HCT116 (cell line): ENCODE data around the gene ARHGEF35. TPM values are rescaled to one million over a fixed set of nuclear protein-coding genes. Genes with fewer than 3 reads are reported as not detected.

ENCODE experiments used
- ATAC-seq: fragments of 200-7000 bp; cut with Tn5 transposase; 2 replicates; pipeline ENCODE4 v1.9.1; 2020; ENCODE audit warnings: mild to moderate bottlenecking, moderate library complexity
- BruUV-seq: library from RNA; stranded (reverse); fragments of 400-500 nt; replicated peaks from 2 replicates; lab custom pipeline; 2021; lab: Mats Ljungman, UMichigan
- CTCF ChIA-PET: fragments of 300-600 bp; sonication (Branson Sonifier 250); formaldehyde crosslinking; loops from one replicate; lab custom pipeline; 2021; ENCODE audit warnings: antibody characterized with exemption; lab: Charles Lee
- POLR2A ChIA-PET: fragments of 300-600, 350-600 bp; sonication (Branson Sonifier 250); formaldehyde crosslinking; loops from one replicate; lab custom pipeline; 2021; ENCODE audit warnings: antibody characterized with exemption; lab: Charles Lee
- RAD21 ChIA-PET, 2 experiments: fragments of 300-600 bp; sonication (Branson Sonifier 250); formaldehyde crosslinking; loops; one replicate each; lab custom pipeline; 2023; ENCODE audit warnings: low total read pairs in 2 of 2; ENCODE audit not compliant: uncharacterized antibody in 2 of 2, unreplicated experiment in 2 of 2, low non-redundant PET in 1 of 2; lab: Charles Lee
- DNase-seq: peaks from one replicate; pipeline ENCODE4 v3.0.0-alpha.2; 2010; ENCODE audit warnings: low read depth, low spot score
- H2AFZ ChIP-seq: fragments of 200-600 bp; shearing (Covaris generic), sonication (generic); 2 replicates; pipeline ENCODE4 v1.6.1; 2017; ENCODE audit warnings: low read depth, mixed run types, mixed read lengths, antibody characterized with exemption, low read length; ENCODE audit not compliant: poor library complexity, severe bottlenecking
- H3K27ac ChIP-seq: 2 replicates; pipeline ENCODE4 v1.5.1; 2012; ENCODE audit warnings: low read depth, low read length
- H3K27me3 ChIP-seq: fragments of 200-600 bp; sonication (generic); 2 replicates; pipeline ENCODE4 v1.6.1; 2016; ENCODE audit warnings: mixed run types, low read length, mixed read lengths; ENCODE audit not compliant: insufficient read depth
- H3K36me3 ChIP-seq, 2 experiments: fragments of 200-500 bp in 1 of 2; fragments of 200-600 bp in 1 of 2; sonication (Bioruptor generic) in 1 of 2; sonication (generic) in 1 of 2; 2 replicates each; pipeline versions ENCODE4 v1.5.1 to v1.6.1; 2014 to 2016; ENCODE audit warnings: low read length in 2 of 2, inconsistent platforms in 1 of 2, mixed read lengths in 1 of 2, mixed run types in 1 of 2; ENCODE audit not compliant: insufficient read depth in 2 of 2, control insufficient read depth in 1 of 2
- H3K4me1 ChIP-seq, 2 experiments: fragments of 200-600 bp in 1 of 2; sonication (generic) in 1 of 2; 2 replicates each; pipeline versions ENCODE4 v1.5.1 to v1.6.1; 2012 to 2017; ENCODE audit warnings: low read length in 2 of 2, inconsistent platforms in 1 of 2, mild to moderate bottlenecking in 1 of 2, mixed read lengths in 1 of 2, mixed run types in 1 of 2, moderate library complexity in 1 of 2; ENCODE audit not compliant: insufficient read depth in 2 of 2, control insufficient read depth in 1 of 2
- H3K4me2 ChIP-seq: fragments of 200-600 bp; sonication (generic); 2 replicates; pipeline ENCODE4 v1.6.1; 2017; ENCODE audit warnings: mixed run types, low read length, mixed read lengths
- H3K4me3 ChIP-seq, 2 experiments: fragments of 200-600 bp in 1 of 2; sonication (generic) in 1 of 2; replicated peaks in 1 of 2; 2 replicates each; pipeline ENCODE4 v1.5.1; 2011 to 2016; ENCODE audit warnings: low read length in 2 of 2, control low read depth in 1 of 2, low read depth in 1 of 2, mild to moderate bottlenecking in 1 of 2, mixed read lengths in 1 of 2, mixed run types in 1 of 2
- H3K79me2 ChIP-seq: fragments of 200-600 bp; sonication (generic); 2 replicates; pipeline ENCODE4 v1.6.1; 2017; ENCODE audit warnings: mild to moderate bottlenecking, mixed run types, low read length, moderate library complexity, mixed read lengths; ENCODE audit not compliant: insufficient read depth
- H3K9ac ChIP-seq: fragments of 200-600 bp; sonication (generic); 2 replicates; pipeline ENCODE4 v1.6.1; 2016; ENCODE audit warnings: low read length, mixed read lengths
- H3K9me2 ChIP-seq: fragments of 200-600 bp; sonication (generic), shearing (Covaris generic); 2 replicates; pipeline ENCODE4 v1.6.1; 2017; ENCODE audit warnings: mixed run types, mild to moderate bottlenecking, moderate library complexity; ENCODE audit not compliant: insufficient read depth
- H3K9me3 ChIP-seq, 2 experiments: fragments of 200-500 bp in 1 of 2; fragments of 200-600 bp in 1 of 2; sonication (Bioruptor generic) in 1 of 2; sonication (generic) in 1 of 2; 2 replicates each; pipeline ENCODE4 v1.6.1; 2014 to 2017; ENCODE audit warnings: low read length in 2 of 2, mixed read lengths in 2 of 2, inconsistent platforms in 1 of 2, low read depth in 1 of 2, mild to moderate bottlenecking in 1 of 2, mixed run types in 1 of 2, moderate library complexity in 1 of 2; ENCODE audit not compliant: control insufficient read depth in 1 of 2, insufficient read depth in 1 of 2
- H4K20me1 ChIP-seq: fragments of 200-600 bp; sonication (generic), shearing (Covaris generic); 2 replicates; pipeline ENCODE4 v1.6.1; 2017; ENCODE audit warnings: mixed run types, mild to moderate bottlenecking, moderate library complexity; ENCODE audit not compliant: insufficient read depth
- CEBPB ChIP-seq: IDR thresholded peaks from 2 replicates; pipeline ENCODE4 v1.6.1; 2012; ENCODE audit warnings: low read depth
- EGR1 ChIP-seq: IDR thresholded peaks from 2 replicates; pipeline ENCODE4 v1.6.1; 2012; ENCODE audit warnings: low read depth
- ELF1 ChIP-seq: IDR thresholded peaks from 2 replicates; pipeline ENCODE4 v1.6.1; 2012; ENCODE audit warnings: low read depth, borderline replicate concordance
- EZH2 ChIP-seq: fragments of 200-600 bp; sonication (generic); IDR thresholded peaks from 2 replicates; pipeline ENCODE4 v1.6.1; 2017; ENCODE audit warnings: antibody characterized with exemption, mixed run types
- EZH2phosphoT487 ChIP-seq: fragments of 200-600 bp; IDR thresholded peaks from 2 replicates; pipeline ENCODE4 v1.6.1; 2018; ENCODE audit warnings: antibody characterized with exemption, borderline replicate concordance
- FOSL1 ChIP-seq: IDR thresholded peaks from 2 replicates; pipeline ENCODE4 v1.6.1; 2012; ENCODE audit warnings: low read depth
- JUND ChIP-seq: IDR thresholded peaks from 2 replicates; pipeline ENCODE4 v1.6.1; 2012
- POLR2A ChIP-seq: IDR thresholded peaks from 2 replicates; pipeline ENCODE4 v1.7.0; 2011; ENCODE audit warnings: borderline replicate concordance; ENCODE audit not compliant: insufficient read depth, insufficient read length; ENCODE audit errors: extremely low read depth
- RAD21 ChIP-seq: IDR thresholded peaks from 2 replicates; pipeline ENCODE4 v1.6.1; 2012; ENCODE audit warnings: low read depth, mild to moderate bottlenecking
- REST ChIP-seq: IDR thresholded peaks from 2 replicates; pipeline ENCODE4 v1.6.1; 2012; ENCODE audit warnings: low read depth
- SIN3A ChIP-seq: IDR thresholded peaks from 2 replicates; pipeline ENCODE4 v1.6.1; 2012; ENCODE audit warnings: low read depth
- SP1 ChIP-seq: IDR thresholded peaks from 2 replicates; pipeline ENCODE4 v1.6.1; 2012; ENCODE audit warnings: low read depth
- TCF7L2 ChIP-seq: IDR thresholded peaks from 2 replicates; pipeline ENCODE4 v1.7.0; 2011; ENCODE audit warnings: borderline replicate concordance, inconsistent platforms; ENCODE audit not compliant: insufficient read depth, insufficient read length; ENCODE audit errors: extremely low read depth
- YY1 ChIP-seq: IDR thresholded peaks from 2 replicates; pipeline ENCODE4 v1.6.1; 2011; ENCODE audit warnings: low read length, low read depth, moderate library complexity, mild to moderate bottlenecking; ENCODE audit not compliant: insufficient replicate concordance; ENCODE audit errors: extremely low read depth
- ZFX ChIP-seq: fragments of 450-650 bp; IDR thresholded peaks from 2 replicates; pipeline ENCODE4 v1.6.1; 2017
- ZNF274 ChIP-seq: fragments of 200-500 bp; sonication (Bioruptor generic); IDR thresholded peaks from 2 replicates; pipeline ENCODE4 v1.6.1; 2014; ENCODE audit warnings: mild to moderate bottlenecking, low read depth, low read length, inconsistent platforms
- intact Hi-C: fragments of 100-400 bp; cut with micrococcal nuclease; formaldehyde crosslinking; loops from 2 replicates; pipeline ENCODE4 v1.10.0; 2022
- total RNA-seq: library from RNA; stranded (reverse); gene quantifications from one replicate; pipeline ENCODE4 v1.2.1, GENCODE V29; 2021; ENCODE audit not compliant: unreplicated experiment

The ARHGEF35 gene
- total RNA-seq, 1 experiment from 2014 or later = 17.4 TPM

GRCh38 chr7:144144426-144144825, 51.2 kb downstream of the ARHGEF35 start:
- TF ChIP-seq ZFX = no peak
- no peak for TF ChIP-seq FOSL1
- no peak for TF ChIP-seq YY1
- TF ChIP-seq JUND = no peak
- no peak for TF ChIP-seq SP1
- TF ChIP-seq CEBPB = no peak
- no peak for TF ChIP-seq REST
- no peak for TF ChIP-seq EZH2phosphoT487
- TF ChIP-seq POLR2A = no peak
- no peak for TF ChIP-seq EZH2
- no peak for TF ChIP-seq ZNF274
- no peak for TF ChIP-seq ELF1
- TF ChIP-seq EGR1 = no peak
- no peak for TF ChIP-seq SIN3A
- no peak for TF ChIP-seq TCF7L2
- no peak for TF ChIP-seq RAD21
- no peaks in the 10 kb centered on the region for H3K9me2 ChIP-seq
- H3K4me2 ChIP-seq = no peak overlapping the region
- no peak for ATAC-seq
- H3K9me3 ChIP-seq = peaks cover 0 to 3% of the 10 kb centered on the region in 2 experiments; a peak in 3 of 4 replicates
- no peak for DNase-seq
- H3K79me2 ChIP-seq = no peaks in the 10 kb centered on the region
- no peak overlapping the region for H3K27ac ChIP-seq
- CTCF ChIA-PET = no interaction called here
- H3K36me3 ChIP-seq = no peaks in the 10 kb centered on the region
- no peaks in the 10 kb centered on the region for H3K4me1 ChIP-seq
- POLR2A ChIA-PET = no interaction called here
- no TSS peak for BruUV-seq
- H3K9ac ChIP-seq = no peak overlapping the region
- no peak overlapping the region for H3K4me3 ChIP-seq
- RAD21 ChIA-PET = no interaction called here
- no peaks in the 10 kb centered on the region for H4K20me1 ChIP-seq
- H3K27me3 ChIP-seq = no peaks in the 10 kb centered on the region
- no peak overlapping the region for H2AFZ ChIP-seq
- intact Hi-C loops = no loop called here
